Endothelial cell of umbilical vein (primary cell): ENCODE measurements around the gene SNX9. TPM values are rescaled to one million over a fixed set of nuclear protein-coding genes. Genes with fewer than 3 reads are reported as not detected.

Source experiments
- BruUV-seq: library from RNA; stranded (reverse); fragments of 400-500 nt; replicated peaks from 2 replicates; lab custom pipeline; 2021; lab: Mats Ljungman, UMichigan
- CTCF ChIA-PET: fragments of 300-600, 350-600 bp; sonication (Branson Sonifier 250); formaldehyde crosslinking; loops from one replicate; lab custom pipeline; 2021; ENCODE audit warnings: antibody characterized with exemption, inconsistent platforms; lab: Charles Lee
- POLR2A ChIA-PET: fragments of 300-600, 350-600 bp; sonication (Branson Sonifier 250); formaldehyde crosslinking; loops from one replicate; lab custom pipeline; 2021; ENCODE audit warnings: antibody characterized with exemption, inconsistent platforms; lab: Charles Lee
- DNase-seq: peaks from one replicate; pipeline ENCODE4 v3.0.0-alpha.2; 2011; ENCODE audit warnings: low read depth, low spot score
- FAIRE-seq: peaks from 2 replicates; lab custom pipeline; 2011; peaks lifted over from hg19 to GRCh38; lab: Jason Lieb, UNC
- H2AFZ ChIP-seq: 2 replicates; pipeline ENCODE4 v1.6.0; 2012; ENCODE audit warnings: low read depth, low read length, control low read depth, inconsistent platforms
- H3K27ac ChIP-seq: 2 replicates; pipeline ENCODE4 v1.5.1; 2011; ENCODE audit warnings: low read depth, mild to moderate bottlenecking, control low read depth, low read length, moderate library complexity; ENCODE audit not compliant: insufficient read depth
- H3K27me3 ChIP-seq, 2 experiments: 2 replicates each; pipeline versions ENCODE4 v1.6.0 to v1.6.1; 2011; ENCODE audit warnings: low read length in 2 of 2, mixed read lengths in 1 of 2; ENCODE audit not compliant: control insufficient read depth in 2 of 2, insufficient read depth in 2 of 2
- H3K36me3 ChIP-seq, 2 experiments: 2 replicates in 1 of 2; 3 replicates in 1 of 2; pipeline ENCODE4 v1.5.1; 2011; ENCODE audit warnings: low read length in 2 of 2, mild to moderate bottlenecking in 1 of 2, moderate library complexity in 1 of 2; ENCODE audit not compliant: control insufficient read depth in 2 of 2, insufficient read depth in 2 of 2; ENCODE audit errors: extremely low read depth in 1 of 2
- H3K4me1 ChIP-seq: 3 replicates; pipeline ENCODE4 v1.5.1; 2011; ENCODE audit warnings: mild to moderate bottlenecking, low read length; ENCODE audit not compliant: control insufficient read depth, insufficient read depth; ENCODE audit errors: extremely low read depth
- H3K4me2 ChIP-seq: 2 replicates; pipeline ENCODE4 v1.6.1; 2011; ENCODE audit warnings: low read length, control low read depth, mixed read lengths; ENCODE audit not compliant: insufficient read depth
- H3K4me3 ChIP-seq, 3 experiments: fragments of 200-600 bp in 1 of 3; sonication (generic), shearing (Covaris generic) in 1 of 3; replicated peaks in 1 of 3; 2 replicates each; pipeline ENCODE4 v1.5.1; 2011 to 2016; ENCODE audit warnings: control low read depth in 3 of 3, low read length in 3 of 3, mild to moderate bottlenecking in 2 of 3, inconsistent platforms in 1 of 3, low read depth in 1 of 3, moderate library complexity in 1 of 3; ENCODE audit not compliant: insufficient read depth in 1 of 3
- H3K79me2 ChIP-seq: 2 replicates; pipeline ENCODE4 v1.6.0; 2012; ENCODE audit warnings: low read length, inconsistent platforms; ENCODE audit not compliant: control insufficient read depth, insufficient read depth
- H3K9ac ChIP-seq: replicated peaks from 2 replicates; pipeline ENCODE3; 2011; ENCODE audit warnings: low read length, control low read depth; ENCODE audit not compliant: insufficient read depth; ENCODE audit errors: extremely low read depth
- H3K9me1 ChIP-seq: replicated peaks from 3 replicates; pipeline ENCODE4 v1.6.0; 2011; ENCODE audit warnings: mild to moderate bottlenecking, low read length; ENCODE audit not compliant: control insufficient read depth, insufficient read depth; ENCODE audit errors: extremely low read depth
- H3K9me3 ChIP-seq: replicated peaks from 2 replicates; pipeline ENCODE4 v1.5.1; 2012; ENCODE audit warnings: low read length, inconsistent platforms; ENCODE audit not compliant: control insufficient read depth, insufficient read depth
- H4K20me1 ChIP-seq: replicated peaks from 2 replicates; pipeline ENCODE3; 2011; ENCODE audit warnings: mild to moderate bottlenecking, low read length; ENCODE audit not compliant: control insufficient read depth, insufficient read depth; ENCODE audit errors: extremely low read depth
- CTCF ChIP-seq, 2 donors: IDR thresholded peaks; 1 replicate in 1 of 2; 2 replicates in 1 of 2; pipeline ENCODE4 v1.5.1; 2011; ENCODE audit warnings: low read length in 2 of 2, mild to moderate bottlenecking in 2 of 2, moderate library complexity in 2 of 2, control low read depth in 1 of 2, inconsistent platforms in 1 of 2, low read depth in 1 of 2; ENCODE audit not compliant: insufficient read depth in 1 of 2; ENCODE audit errors: extremely low read depth in 1 of 2
- EZH2 ChIP-seq: IDR thresholded peaks from 2 replicates; pipeline ENCODE4 v1.6.1; 2012; ENCODE audit warnings: borderline replicate concordance, low read depth, mild to moderate bottlenecking, moderate library complexity, low read length, inconsistent platforms; ENCODE audit not compliant: severe bottlenecking
- FOS ChIP-seq: IDR thresholded peaks from 2 replicates; pipeline ENCODE4 v1.6.1; 2011; ENCODE audit warnings: mild to moderate bottlenecking, low read length, moderate library complexity, borderline replicate concordance; ENCODE audit not compliant: insufficient read depth
- GATA2 ChIP-seq: IDR thresholded peaks from 2 replicates; pipeline ENCODE4 v1.7.0; 2011; ENCODE audit warnings: low read depth, mild to moderate bottlenecking, moderate library complexity, mixed read lengths, low read length; ENCODE audit not compliant: insufficient read length, insufficient read depth
- JUN ChIP-seq: IDR thresholded peaks from 2 replicates; pipeline ENCODE4 v1.6.1; 2011; ENCODE audit warnings: borderline replicate concordance, low read depth; ENCODE audit not compliant: insufficient read length, insufficient read depth
- MAX ChIP-seq: IDR thresholded peaks from 2 replicates; pipeline ENCODE4 v1.6.1; 2011; ENCODE audit not compliant: insufficient read depth, insufficient read length
- MYC ChIP-seq: IDR thresholded peaks from one replicate; pipeline ENCODE4 v1.6.1; 2011; ENCODE audit warnings: mild to moderate bottlenecking, low read depth, low read length
- POLR2A ChIP-seq: IDR thresholded peaks from 2 replicates; pipeline ENCODE4 v1.6.1; 2012; ENCODE audit warnings: low read depth, mild to moderate bottlenecking, control low read depth, low read length
- POLR2AphosphoS5 ChIP-seq: IDR thresholded peaks from 2 replicates; pipeline ENCODE4 v1.6.1; 2012; ENCODE audit warnings: low read depth, mild to moderate bottlenecking, control low read depth, low read length, moderate library complexity; ENCODE audit not compliant: insufficient read depth
- dilution Hi-C: fragments of 300-500 bp; cut with MboI; formaldehyde crosslinking; loops from one replicate; pipeline ENCODE4 v1.15.0; 2019; ENCODE audit warnings: low sequenced_read_pairs; ENCODE audit not compliant: extremely low pct_ligation_motif_present
- intact Hi-C: fragments of 100-400 bp; cut with micrococcal nuclease; formaldehyde crosslinking; loops from one replicate; pipeline ENCODE4 v1.10.0; 2022
- polyA plus RNA-seq, 4 experiments: library from polyadenylated mRNA; depleted of rRNA in 3 of 4; stranded (reverse) in 3 of 4; unstranded in 1 of 4; fragments of >200 nt; gene quantifications; 2 replicates each; pipeline versions ENCODE4 v1.2.1 to v1.2.3, GENCODE V29; 2011 to 2012; ENCODE audit warnings: missing spikeins in 1 of 4
- total RNA-seq: library from RNA; stranded (reverse); gene quantifications from 2 replicates; pipeline ENCODE4 v1.2.3, GENCODE V29; 2021

Gene SNX9
- total and polyA plus RNA-seq, 2 donors (not counting 3 experiments of a cell fraction or from before 2014, with no cell fraction given) = 27.5 to 54.5 TPM

- Histone ChIP-seq H4K20me1 (no peaks in the 10 kb centered on the region), H3K79me2 (peaks cover 99% of the 10 kb centered on the region), H3K4me1 (peaks cover 22% of the 10 kb centered on the region), H3K4me3 (no peak overlapping the region), H2AFZ (no peak overlapping the region), H3K9me1 (no peaks in the 10 kb centered on the region), H3K36me3 (no peaks in the 10 kb centered on the region), H3K27me3 (no peaks in the 10 kb centered on the region), H3K9ac (no peak overlapping the region), H3K9me3 (no peaks in the 10 kb centered on the region), H3K27ac (no peak overlapping the region), H3K4me2 (no peak overlapping the region)
- no peak for FAIRE-seq
- BruUV-seq = no TSS peak
- TF ChIP-seq GATA2 = no peak
- TF ChIP-seq MAX = no peak
- TF ChIP-seq POLR2AphosphoS5 = no peak
- TF ChIP-seq POLR2A = no peak
- TF ChIP-seq EZH2 = no peak
- TF ChIP-seq MYC = no peak
- no peak for TF ChIP-seq JUN
- TF ChIP-seq FOS = no peak
- no peak for TF ChIP-seq CTCF (IDR thresholded peaks at IDR 0.05; ENCODE audit: extremely low read depth in 1 of 2, insufficient read depth in 1 of 2, low read depth in 1 of 2, low read length in 2 of 2)
- DNase-seq = no peak
- POLR2A ChIA-PET = no interaction called here
- CTCF ChIA-PET = interaction anchor here (0.8 to 1.6 kb wide), 5 partner anchors 10 to 82 kb away, joined by 3 to 8 read pairs (median 3); no protein-coding TSS in a partner anchor
- intact Hi-C loops (loop anchor here (1.0 kb wide), 1 partner anchor 13 kb away; no protein-coding TSS in a partner anchor), dilution Hi-C loops (no loop called here)
Observed at GRCh38 chr6:157990321-157991066, 167.4 kb downstream of the SNX9 start.
